Stimulated activated CD4-positive, alpha-beta T cell treated with anti-CD3 and anti-CD28 coated beads, Interleukin-12 subunit alpha, Interleukin-12 subunit beta, amount 100 ng/mL, for 24 hours (primary cell): ENCODE data around the gene GSTA5.
"Not testable (repeated sequence)": the region's sequence is repeated elsewhere in the genome, so short reads cannot be mapped to it uniquely, and the experiment has no call there.

ENCODE experiments used
- DNase-seq, 2 experiments: peaks; one replicate each; pipeline ENCODE4 v3.0.0-alpha.2; 2020; ENCODE audit warnings: low read depth in 2 of 2

The GSTA5 gene

GRCh38 chr6:52840763-52841585 is at the start of gene GSTA5:
Gene GSTA5, minus strand, starts transcription at chr6:52840813.
- no peak for DNase-seq

GRCh38 chr6:52890018-52890417 is 49.4 kb upstream of the GSTA5 start:
- no peak for DNase-seq

- no peak for DNase-seq
These were observed 47.4 kb upstream of the GSTA5 start for GRCh38 chr6:52887910-52888524.

- DNase-seq: peak; percentile 41 to 53
These were observed 41.6 kb upstream of the GSTA5 start for GRCh38 chr6:52881996-52882841.

GRCh38 chr6:52881662-52881995 is 41.0 kb upstream of the GSTA5 start:
- DNase-seq: no peak

GRCh38 chr6:52877786-52878185 is 37.2 kb upstream of the GSTA5 start:
- DNase-seq: no peak

- no peak for DNase-seq
These were observed 36.6 kb upstream of the GSTA5 start for GRCh38 chr6:52877168-52877567.

- no peak for DNase-seq
These were observed 35.6 kb upstream of the GSTA5 start for GRCh38 chr6:52876056-52876787.

GRCh38 chr6:52872031-52872430 is 31.4 kb upstream of the GSTA5 start:
- DNase-seq: no peak

GRCh38 chr6:52871621-52872020 is 31.0 kb upstream of the GSTA5 start:
- no peak for DNase-seq

- not testable (repeated sequence) for DNase-seq
These were observed 29.9 kb upstream of the GSTA5 start for GRCh38 chr6:52870335-52871091.

- not testable (repeated sequence) for DNase-seq
These were observed 28.3 kb upstream of the GSTA5 start for GRCh38 chr6:52868899-52869298.

- DNase-seq: no peak
These were observed 27.6 kb upstream of the GSTA5 start for GRCh38 chr6:52868240-52868639.

GRCh38 chr6:52861151-52861550 is 20.5 kb upstream of the GSTA5 start:
- DNase-seq: not testable (repeated sequence)

GRCh38 chr6:52858416-52858815 is 17.8 kb upstream of the GSTA5 start:
- no peak for DNase-seq

- not testable (repeated sequence) for DNase-seq
These were observed 15.5 kb upstream of the GSTA5 start for GRCh38 chr6:52856137-52856536.

- DNase-seq: no peak
These were observed 8.5 kb upstream of the GSTA5 start for GRCh38 chr6:52849137-52849536.

- DNase-seq: no peak
These were observed 5.4 kb upstream of the GSTA5 start for GRCh38 chr6:52846002-52846401.

GRCh38 chr6:52843605-52844004 is 3.0 kb upstream of the GSTA5 start:
- no peak for DNase-seq

GRCh38 chr6:52839124-52840055 is 1.2 kb downstream of the GSTA5 start:
- DNase-seq: peak; percentile 13 to 27
